HL-60 (cell line): ENCODE data around the gene NRXN3.

Source experiments
- POLR2AphosphoS5 ChIP-seq: IDR thresholded peaks from 2 replicates; pipeline ENCODE4 v1.6.1; 2012; ENCODE audit warnings: low read depth
- TF ChIP-seq, protein P1 (sequence below): IDR thresholded peaks from one replicate; pipeline ENCODE4 v1.5.1; 2011; ENCODE audit warnings: low read length, control low read depth, inconsistent platforms; ENCODE audit not compliant: insufficient read depth
- TF ChIP-seq, protein P2 (sequence below): IDR thresholded peaks from 2 replicates; pipeline ENCODE4 v1.6.1; 2012; ENCODE audit warnings: low read depth; ENCODE audit not compliant: insufficient replicate concordance

DNA sequence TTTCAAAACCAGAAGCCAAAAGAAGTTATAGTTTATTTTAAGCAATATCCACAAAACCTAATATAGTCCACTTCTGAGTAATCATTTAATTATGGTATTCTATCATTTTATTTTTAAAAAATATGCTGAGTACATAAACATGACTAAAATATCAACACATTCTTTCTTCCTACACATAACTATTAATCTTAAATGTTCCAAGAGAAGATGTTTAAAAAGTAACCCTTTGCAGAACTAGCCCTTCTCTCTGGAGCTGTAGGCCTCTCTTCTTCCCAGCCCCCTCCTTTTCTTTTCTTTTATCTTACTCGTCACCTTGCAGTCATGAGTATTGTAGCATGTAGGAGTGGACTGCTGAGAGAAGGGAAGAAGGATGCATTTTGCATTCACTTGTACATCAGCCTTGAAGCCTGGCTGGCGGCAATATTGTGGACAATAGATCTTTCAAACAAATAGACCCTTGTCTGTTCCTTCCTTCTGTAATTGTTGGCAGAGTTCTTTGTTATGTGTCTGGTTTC, 941.9 kb downstream of the NRXN3 start:
- TF ChIP-seq, protein P1, sequence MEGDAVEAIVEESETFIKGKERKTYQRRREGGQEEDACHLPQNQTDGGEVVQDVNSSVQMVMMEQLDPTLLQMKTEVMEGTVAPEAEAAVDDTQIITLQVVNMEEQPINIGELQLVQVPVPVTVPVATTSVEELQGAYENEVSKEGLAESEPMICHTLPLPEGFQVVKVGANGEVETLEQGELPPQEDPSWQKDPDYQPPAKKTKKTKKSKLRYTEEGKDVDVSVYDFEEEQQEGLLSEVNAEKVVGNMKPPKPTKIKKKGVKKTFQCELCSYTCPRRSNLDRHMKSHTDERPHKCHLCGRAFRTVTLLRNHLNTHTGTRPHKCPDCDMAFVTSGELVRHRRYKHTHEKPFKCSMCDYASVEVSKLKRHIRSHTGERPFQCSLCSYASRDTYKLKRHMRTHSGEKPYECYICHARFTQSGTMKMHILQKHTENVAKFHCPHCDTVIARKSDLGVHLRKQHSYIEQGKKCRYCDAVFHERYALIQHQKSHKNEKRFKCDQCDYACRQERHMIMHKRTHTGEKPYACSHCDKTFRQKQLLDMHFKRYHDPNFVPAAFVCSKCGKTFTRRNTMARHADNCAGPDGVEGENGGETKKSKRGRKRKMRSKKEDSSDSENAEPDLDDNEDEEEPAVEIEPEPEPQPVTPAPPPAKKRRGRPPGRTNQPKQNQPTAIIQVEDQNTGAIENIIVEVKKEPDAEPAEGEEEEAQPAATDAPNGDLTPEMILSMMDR: no peak
- TF ChIP-seq, protein P2, sequence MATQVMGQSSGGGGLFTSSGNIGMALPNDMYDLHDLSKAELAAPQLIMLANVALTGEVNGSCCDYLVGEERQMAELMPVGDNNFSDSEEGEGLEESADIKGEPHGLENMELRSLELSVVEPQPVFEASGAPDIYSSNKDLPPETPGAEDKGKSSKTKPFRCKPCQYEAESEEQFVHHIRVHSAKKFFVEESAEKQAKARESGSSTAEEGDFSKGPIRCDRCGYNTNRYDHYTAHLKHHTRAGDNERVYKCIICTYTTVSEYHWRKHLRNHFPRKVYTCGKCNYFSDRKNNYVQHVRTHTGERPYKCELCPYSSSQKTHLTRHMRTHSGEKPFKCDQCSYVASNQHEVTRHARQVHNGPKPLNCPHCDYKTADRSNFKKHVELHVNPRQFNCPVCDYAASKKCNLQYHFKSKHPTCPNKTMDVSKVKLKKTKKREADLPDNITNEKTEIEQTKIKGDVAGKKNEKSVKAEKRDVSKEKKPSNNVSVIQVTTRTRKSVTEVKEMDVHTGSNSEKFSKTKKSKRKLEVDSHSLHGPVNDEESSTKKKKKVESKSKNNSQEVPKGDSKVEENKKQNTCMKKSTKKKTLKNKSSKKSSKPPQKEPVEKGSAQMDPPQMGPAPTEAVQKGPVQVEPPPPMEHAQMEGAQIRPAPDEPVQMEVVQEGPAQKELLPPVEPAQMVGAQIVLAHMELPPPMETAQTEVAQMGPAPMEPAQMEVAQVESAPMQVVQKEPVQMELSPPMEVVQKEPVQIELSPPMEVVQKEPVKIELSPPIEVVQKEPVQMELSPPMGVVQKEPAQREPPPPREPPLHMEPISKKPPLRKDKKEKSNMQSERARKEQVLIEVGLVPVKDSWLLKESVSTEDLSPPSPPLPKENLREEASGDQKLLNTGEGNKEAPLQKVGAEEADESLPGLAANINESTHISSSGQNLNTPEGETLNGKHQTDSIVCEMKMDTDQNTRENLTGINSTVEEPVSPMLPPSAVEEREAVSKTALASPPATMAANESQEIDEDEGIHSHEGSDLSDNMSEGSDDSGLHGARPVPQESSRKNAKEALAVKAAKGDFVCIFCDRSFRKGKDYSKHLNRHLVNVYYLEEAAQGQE: no peak
- no peak for TF ChIP-seq POLR2AphosphoS5
